ENCODE measurements around the gene NINJ2. TPM values are rescaled to one million over a fixed set of nuclear protein-coding genes. Genes with fewer than 3 reads are reported as not detected.

Gene NINJ2
- total RNA-seq, 1 donor from 2014 or later, result 0.26 TPM

GRCh38 chr12:570435-570920, 92.8 kb downstream of the NINJ2 start:
- Histone ChIP-seq H3K27me3 (ENCODE audit: control insufficient read depth, insufficient read depth, low read length) (no peaks in the 10 kb centered on the region), H3K36me3 (ENCODE audit: control insufficient read depth, insufficient read depth, low read length) (no peaks in the 10 kb centered on the region), H3K4me3 (ENCODE audit: low read depth, low read length) (peak overlapping the region; percentile 42)
- DNase-seq (ENCODE audit: low read depth) (peak; percentile 78), FAIRE-seq (no peak)
- no peak for TF ChIP-seq CTCF (IDR thresholded peaks at IDR 0.05; ENCODE audit: insufficient read depth, low read length, severe bottlenecking)

GRCh38 chr12:569803-570434, 93.3 kb downstream of the NINJ2 start:
- no peak for FAIRE-seq
- peak; percentile 44 for DNase-seq (ENCODE audit: low read depth)
- peak; percentile 91 for TF ChIP-seq CTCF (IDR thresholded peaks at IDR 0.05; ENCODE audit: insufficient read depth, low read length, severe bottlenecking)

GRCh38 chr12:569091-569676, 94.1 kb downstream of the NINJ2 start:
- no peak for TF ChIP-seq CTCF (IDR thresholded peaks at IDR 0.05; ENCODE audit: insufficient read depth, low read length, severe bottlenecking)
- DNase-seq (ENCODE audit: low read depth), result no peak
- Histone ChIP-seq H3K27me3 (ENCODE audit: control insufficient read depth, insufficient read depth, low read length) (no peaks in the 10 kb centered on the region), H3K36me3 (ENCODE audit: control insufficient read depth, insufficient read depth, low read length) (no peaks in the 10 kb centered on the region), H3K4me3 (ENCODE audit: low read depth, low read length) (no peak overlapping the region)
- FAIRE-seq, result no peak

More at GRCh38 chr12:569803-570434, 93.3 kb downstream of the NINJ2 start:
- peak overlapping the region; percentile 42 for H3K4me3 ChIP-seq (ENCODE audit: low read depth, low read length)
- no peaks in the 10 kb centered on the region for H3K36me3 ChIP-seq (ENCODE audit: control insufficient read depth, insufficient read depth, low read length)
- no peaks in the 10 kb centered on the region for H3K27me3 ChIP-seq (ENCODE audit: control insufficient read depth, insufficient read depth, low read length)

GRCh38 chr12:568486-568885, 94.8 kb downstream of the NINJ2 start:
- no peak for FAIRE-seq
- Histone ChIP-seq H3K4me3 (ENCODE audit: low read depth, low read length) (no peak overlapping the region), H3K27me3 (ENCODE audit: control insufficient read depth, insufficient read depth, low read length) (no peaks in the 10 kb centered on the region), H3K36me3 (ENCODE audit: control insufficient read depth, insufficient read depth, low read length) (no peaks in the 10 kb centered on the region)
- DNase-seq (ENCODE audit: low read depth), result no peak
- no peak for TF ChIP-seq CTCF (IDR thresholded peaks at IDR 0.05; ENCODE audit: insufficient read depth, low read length, severe bottlenecking)

- Histone ChIP-seq H3K4me3 (ENCODE audit: low read depth, low read length) (no peak overlapping the region), H3K36me3 (ENCODE audit: control insufficient read depth, insufficient read depth, low read length) (no peaks in the 10 kb centered on the region), H3K27me3 (ENCODE audit: control insufficient read depth, insufficient read depth, low read length) (no peaks in the 10 kb centered on the region)
- FAIRE-seq (no peak), DNase-seq (ENCODE audit: low read depth) (no peak)
- no peak for TF ChIP-seq CTCF (IDR thresholded peaks at IDR 0.05; ENCODE audit: insufficient read depth, low read length, severe bottlenecking)
Observed at GRCh38 chr12:565589-566105, 97.6 kb downstream of the NINJ2 start.

Measured in bronchial epithelial cell (primary cell).